Fibroblast of the aortic adventitia (primary cell): Measurements from ENCODE around the gene CLIP1. TPM values are rescaled to one million over a fixed set of nuclear protein-coding genes. Genes with fewer than 3 reads are reported as not detected.

Source experiments
- DNase-seq: peaks from one replicate; pipeline ENCODE4 v3.0.0-alpha.2; 2010; ENCODE audit warnings: low read depth
- H3K4me3 ChIP-seq: 2 replicates; pipeline ENCODE4 v1.5.1; 2011; ENCODE audit warnings: low read depth, mild to moderate bottlenecking, control low read depth, low read length, moderate library complexity
- CTCF ChIP-seq: IDR thresholded peaks from 2 replicates; pipeline ENCODE4 v1.5.1; 2011; ENCODE audit warnings: mild to moderate bottlenecking, low read length, control low read depth, inconsistent platforms; ENCODE audit not compliant: insufficient read depth
- total RNA-seq: library from RNA; depleted of rRNA; stranded (reverse); fragments of >200 nt; gene quantifications from 2 replicates; pipeline ENCODE4 v1.2.3, GENCODE V29; 2012; ENCODE audit warnings: low replicate concordance

CLIP1 gene
- total RNA-seq, 1 donor = 80.3 TPM

- no peak for TF ChIP-seq CTCF
- DNase-seq = no peak
- no peak overlapping the region for H3K4me3 ChIP-seq
Measured at GRCh38 chr12:122244565-122245371, 177.7 kb downstream of the CLIP1 start.

- H3K4me3 ChIP-seq = no peak overlapping the region
- no peak for DNase-seq
- no peak for TF ChIP-seq CTCF
Measured at GRCh38 chr12:122243965-122244364, 178.5 kb downstream of the CLIP1 start.

- DNase-seq = no peak
- TF ChIP-seq CTCF = no peak
- H3K4me3 ChIP-seq = no peak overlapping the region
Measured at GRCh38 chr12:122238861-122239260, 183.6 kb downstream of the CLIP1 start.

- no peak for TF ChIP-seq CTCF
- H3K4me3 ChIP-seq = no peak overlapping the region
- no peak for DNase-seq
Measured at GRCh38 chr12:122235741-122236140, 186.7 kb downstream of the CLIP1 start.

GRCh38 chr12:122232691-122233090 lies 189.8 kb downstream of the CLIP1 start:
- DNase-seq = no peak
- TF ChIP-seq CTCF = no peak

GRCh38 chr12:122230798-122231197 lies 191.7 kb downstream of the CLIP1 start:
- no peak for TF ChIP-seq CTCF
- H3K4me3 ChIP-seq = no peak overlapping the region
- no peak for DNase-seq

More at GRCh38 chr12:122232691-122233090, 189.8 kb downstream of the CLIP1 start:
- H3K4me3 ChIP-seq = no peak overlapping the region

GRCh38 chr12:122228092-122228491 lies 194.4 kb downstream of the CLIP1 start:
- no peak for TF ChIP-seq CTCF
- DNase-seq = no peak
- H3K4me3 ChIP-seq = no peak overlapping the region
